SKM-1 (cell line): ENCODE results near the gene ZNF831.

ENCODE experiments used
- DNase-seq: peaks from one replicate; lab custom pipeline; 2025; ENCODE audit not compliant: unreplicated experiment; lab: John Stamatoyannopoulos, UW

ZNF831 gene

DNA sequence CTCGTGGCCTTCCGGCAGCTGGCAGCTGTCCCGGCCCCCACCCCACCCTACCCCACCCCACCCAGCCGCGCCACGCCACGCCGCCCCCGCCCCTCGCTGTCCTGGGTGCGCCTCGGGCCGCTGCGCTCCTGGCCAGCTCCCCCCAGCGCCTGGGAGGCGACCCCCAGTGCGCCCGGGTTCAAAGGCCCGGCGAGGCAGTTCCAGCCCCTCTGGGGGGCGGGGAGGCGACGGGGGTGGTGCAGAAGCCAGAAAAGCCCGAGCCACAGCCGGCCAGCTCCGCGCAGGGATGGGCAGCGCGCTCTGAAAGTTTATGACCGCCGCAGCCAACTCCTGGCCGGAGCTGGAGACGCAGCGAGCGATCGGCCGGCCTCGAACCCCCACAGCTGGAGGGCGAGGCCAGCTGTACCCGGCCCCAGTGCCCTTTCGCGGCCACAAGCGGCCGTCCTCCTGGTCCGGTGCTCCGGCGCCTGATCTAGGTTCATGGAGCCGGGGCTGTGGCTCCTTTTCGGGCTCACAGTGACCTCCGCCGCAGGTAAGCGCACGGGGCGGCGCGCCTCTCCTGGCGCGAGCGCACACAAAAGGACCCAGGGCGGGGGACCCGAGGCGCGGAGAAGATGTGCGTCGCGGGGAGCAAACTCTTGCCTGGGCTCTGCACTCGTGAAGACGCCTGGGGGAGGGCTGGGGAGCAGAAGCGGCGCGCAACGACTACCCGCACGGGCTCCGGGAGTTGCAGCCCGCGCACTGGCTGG lies 136.9 kb downstream of the ZNF831 start, which contains the start of gene EDN3:
Gene EDN3 (plus strand): TSS at position 279 of the 749 bp plus-strand sequence. CDS start 202 bp downstream, at position 481.
- no peak for DNase-seq

DNA sequence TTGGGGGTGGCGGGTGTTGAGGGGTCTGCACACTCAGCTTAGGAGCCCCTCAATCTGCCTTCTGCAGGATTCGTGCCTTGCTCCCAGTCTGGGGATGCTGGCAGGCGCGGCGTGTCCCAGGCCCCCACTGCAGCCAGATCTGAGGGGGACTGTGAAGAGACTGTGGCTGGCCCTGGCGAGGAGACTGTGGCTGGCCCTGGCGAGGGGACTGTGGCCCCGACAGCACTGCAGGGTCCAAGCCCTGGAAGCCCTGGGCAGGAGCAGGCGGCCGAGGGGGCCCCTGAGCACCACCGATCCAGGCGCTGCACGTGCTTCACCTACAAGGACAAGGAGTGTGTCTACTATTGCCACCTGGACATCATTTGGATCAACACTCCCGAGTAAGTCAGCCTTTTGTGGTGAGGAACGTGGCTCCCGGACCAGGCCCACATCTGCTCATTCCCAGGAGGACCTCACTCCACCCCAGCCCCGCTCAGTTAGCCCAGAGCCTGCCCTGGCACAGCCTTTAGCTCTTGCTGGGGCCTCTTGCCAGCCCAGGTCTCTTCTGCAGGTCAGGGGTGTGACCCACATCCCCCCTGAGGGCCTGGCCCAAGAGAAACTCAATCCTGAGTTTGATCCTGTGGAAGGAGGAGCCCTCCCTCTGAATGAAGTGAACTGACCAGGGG lies 137.9 kb downstream of the ZNF831 start:
- no peak for DNase-seq

DNA sequence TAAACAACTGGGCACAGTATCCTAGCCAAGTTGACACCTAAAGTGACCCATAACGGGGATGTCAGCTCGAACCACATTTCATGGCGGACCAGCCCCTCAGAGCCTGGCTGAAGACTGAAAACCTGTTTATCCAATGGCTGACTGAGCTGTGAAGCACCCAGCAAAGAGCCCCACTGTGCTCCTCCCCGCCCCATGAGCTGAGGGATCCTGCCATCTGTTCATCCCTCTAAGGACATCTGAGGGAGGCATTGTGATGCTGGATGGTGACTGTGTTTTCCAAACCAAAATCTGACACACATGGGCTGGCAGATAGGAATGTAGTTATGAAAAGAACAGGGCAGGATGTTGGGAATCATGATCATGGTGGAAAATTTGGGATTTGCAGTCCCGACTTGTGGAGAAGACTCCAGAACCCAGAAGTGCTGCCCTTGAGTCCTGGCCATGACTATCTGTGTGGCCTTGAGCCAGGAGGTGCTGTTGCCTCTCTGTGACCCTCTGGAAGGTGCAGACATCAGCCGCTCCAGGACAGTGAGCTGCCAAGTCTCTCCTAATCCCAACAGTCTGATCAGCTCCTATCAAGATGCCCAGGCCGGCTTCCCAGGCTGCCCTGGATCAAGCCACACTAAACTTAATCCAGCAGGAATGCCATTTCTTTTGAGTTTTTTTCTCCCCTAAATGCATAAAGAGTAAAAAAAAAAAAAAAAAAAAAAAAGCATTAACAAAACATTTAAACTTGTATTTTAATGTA lies 142.5 kb downstream of the ZNF831 start:
- no peak for DNase-seq

DNA sequence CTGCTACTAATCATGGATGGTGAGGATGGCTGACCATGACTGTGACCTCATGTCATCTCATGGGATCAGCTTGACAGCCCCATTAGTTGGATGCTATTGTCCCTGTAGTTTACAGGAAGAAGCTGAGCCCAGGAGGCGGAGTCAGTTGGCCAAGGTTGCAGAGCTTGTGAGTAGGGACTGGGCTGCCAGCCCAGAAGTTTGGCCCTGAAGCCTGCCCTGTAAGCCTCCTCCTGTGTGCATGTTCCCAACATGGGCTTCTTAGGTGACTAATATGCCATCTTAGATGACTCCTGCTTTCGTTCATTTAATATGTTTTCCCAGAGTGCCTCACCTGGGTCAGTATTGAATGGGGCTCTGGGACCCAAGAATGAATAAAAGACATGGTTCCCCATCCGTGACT lies 143.6 kb downstream of the ZNF831 start:
- no peak for DNase-seq
